HFFc6 (cell line): ENCODE measurements around the gene TAF8. TPM values are rescaled to one million over a fixed set of nuclear protein-coding genes. Genes with fewer than 3 reads are reported as not detected.

Source experiments
- DNase-seq: peaks from one replicate; pipeline ENCODE4 v3.0.0-alpha.2; 2018
- H3K27ac Mint-ChIP-seq: 2 replicates; pipeline ENCODE4 v1.8.0; 2020; ENCODE audit warnings: mild to moderate bottlenecking, mixed read lengths
- H3K27me3 Mint-ChIP-seq: 2 replicates; pipeline ENCODE4 v1.8.0; 2021; ENCODE audit warnings: mild to moderate bottlenecking, moderate library complexity, mixed read lengths; ENCODE audit not compliant: insufficient read depth
- H3K36me3 Mint-ChIP-seq: 2 replicates; pipeline ENCODE4 v1.8.0; 2021; ENCODE audit warnings: low read depth, mixed read lengths
- H3K4me1 Mint-ChIP-seq: 2 replicates; pipeline ENCODE4 v1.8.0; 2020; ENCODE audit warnings: low read depth, mixed read lengths
- H3K4me3 Mint-ChIP-seq: 2 replicates; pipeline ENCODE4 v1.8.0; 2020; ENCODE audit warnings: mild to moderate bottlenecking, moderate library complexity, mixed read lengths
- H3K9me3 Mint-ChIP-seq: 2 replicates; pipeline ENCODE4 v1.8.0; 2020; ENCODE audit warnings: mild to moderate bottlenecking, mixed read lengths
- total RNA-seq, 6 experiments: library from RNA; stranded (reverse); fragmentation: NEBNext Ultra II Directional; extraction: Animal tissue kit (Norgen Biotek cat#: 25700); gene quantifications; 2 replicates in 1 of 6; 3 replicates in 5 of 6; pipeline ENCODE4 v1.2.3, GENCODE V29; 2021
- TF ChIP-seq, protein P1 (sequence below): fragments of 200-600 bp; sonication (generic); IDR thresholded peaks from 2 replicates; pipeline ENCODE4 v1.5.0; 2021; ENCODE audit warnings: antibody characterized with exemption, mild to moderate bottlenecking

Gene TAF8
- total RNA-seq, 6 experiments from 2014 or later: 14.9 to 19.0 (median 16.0) TPM

DNA sequence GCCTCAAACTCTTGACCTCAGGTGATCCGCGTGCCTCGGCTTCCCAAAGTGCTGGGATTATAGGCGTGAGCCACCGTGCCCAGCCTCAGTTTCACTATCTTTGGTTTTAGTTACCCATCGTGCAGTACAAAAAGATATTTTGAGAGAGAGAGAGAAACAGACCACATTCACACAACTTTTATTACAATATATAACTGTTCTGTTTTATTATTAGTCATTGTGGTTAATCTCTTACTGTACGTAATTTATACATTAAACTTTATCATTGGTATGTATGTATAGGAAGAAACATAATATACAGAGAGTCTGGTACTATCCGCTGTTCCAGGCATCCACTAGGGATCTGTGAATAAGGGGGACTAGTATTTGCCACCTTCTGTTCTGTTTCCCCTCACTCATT lies 29.4 kb upstream of the TAF8 start:
- no peaks in the 10 kb centered on the region for H3K9me3 Mint-ChIP-seq

DNA sequence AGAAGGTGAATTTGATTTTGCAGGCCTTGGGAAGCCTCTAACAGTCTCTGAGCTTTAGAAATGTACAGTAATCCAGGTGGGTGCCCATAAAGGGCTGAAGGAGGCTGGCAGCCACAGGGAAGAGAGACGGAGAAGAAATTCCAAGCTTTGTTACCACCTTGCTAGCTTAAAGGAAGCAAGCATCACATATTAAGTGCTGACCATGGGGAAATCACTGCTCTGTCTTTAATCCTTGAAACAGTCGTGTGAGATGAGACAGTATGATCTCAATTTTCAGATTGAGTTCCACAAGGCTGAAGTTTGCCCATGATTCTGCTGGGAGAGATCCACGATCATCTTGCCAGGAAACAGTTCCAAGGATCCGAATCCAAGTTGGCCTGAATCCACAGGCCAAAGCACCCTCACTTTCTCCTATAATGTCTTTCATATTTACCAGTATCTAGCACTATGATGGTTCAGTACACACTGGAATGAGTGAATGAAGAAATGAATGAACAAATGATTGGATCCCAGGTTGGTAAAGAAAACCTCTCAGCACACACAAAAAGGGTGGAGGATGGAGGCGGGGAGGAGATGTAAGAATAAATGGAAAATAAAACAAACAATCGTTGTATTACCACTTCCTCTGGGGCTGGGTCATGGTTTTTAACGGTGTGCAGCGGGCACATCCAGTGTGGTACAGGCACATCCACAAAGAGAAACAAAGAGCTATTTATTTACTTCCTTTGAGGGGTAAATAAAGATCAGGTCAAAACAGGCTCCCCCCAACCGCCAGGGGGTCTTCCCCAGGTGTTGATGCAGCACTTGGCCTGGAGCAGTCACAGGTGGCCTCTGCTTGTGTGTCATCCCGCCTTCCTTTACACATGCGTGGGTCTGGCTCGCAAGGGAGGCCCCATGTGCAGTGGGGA lies 28.2 kb upstream of the TAF8 start:
- H3K4me1 Mint-ChIP-seq: peaks cover 15% of the 10 kb centered on the region
- H3K4me3 Mint-ChIP-seq: no peak overlapping the region
- no peaks in the 10 kb centered on the region for H3K9me3 Mint-ChIP-seq
- no peak for DNase-seq
- peaks cover 12% of the 10 kb centered on the region for H3K27me3 Mint-ChIP-seq
- H3K27ac Mint-ChIP-seq: no peak overlapping the region
- TF ChIP-seq, protein P1, sequence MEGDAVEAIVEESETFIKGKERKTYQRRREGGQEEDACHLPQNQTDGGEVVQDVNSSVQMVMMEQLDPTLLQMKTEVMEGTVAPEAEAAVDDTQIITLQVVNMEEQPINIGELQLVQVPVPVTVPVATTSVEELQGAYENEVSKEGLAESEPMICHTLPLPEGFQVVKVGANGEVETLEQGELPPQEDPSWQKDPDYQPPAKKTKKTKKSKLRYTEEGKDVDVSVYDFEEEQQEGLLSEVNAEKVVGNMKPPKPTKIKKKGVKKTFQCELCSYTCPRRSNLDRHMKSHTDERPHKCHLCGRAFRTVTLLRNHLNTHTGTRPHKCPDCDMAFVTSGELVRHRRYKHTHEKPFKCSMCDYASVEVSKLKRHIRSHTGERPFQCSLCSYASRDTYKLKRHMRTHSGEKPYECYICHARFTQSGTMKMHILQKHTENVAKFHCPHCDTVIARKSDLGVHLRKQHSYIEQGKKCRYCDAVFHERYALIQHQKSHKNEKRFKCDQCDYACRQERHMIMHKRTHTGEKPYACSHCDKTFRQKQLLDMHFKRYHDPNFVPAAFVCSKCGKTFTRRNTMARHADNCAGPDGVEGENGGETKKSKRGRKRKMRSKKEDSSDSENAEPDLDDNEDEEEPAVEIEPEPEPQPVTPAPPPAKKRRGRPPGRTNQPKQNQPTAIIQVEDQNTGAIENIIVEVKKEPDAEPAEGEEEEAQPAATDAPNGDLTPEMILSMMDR: no peak
- no peaks in the 10 kb centered on the region for H3K36me3 Mint-ChIP-seq

More for the DNA sequence above, 29.4 kb upstream of the TAF8 start:
- TF ChIP-seq, protein P1: no peak
- Mint-ChIP-seq H3K27me3 (peaks cover 10% of the 10 kb centered on the region), H3K36me3 (no peaks in the 10 kb centered on the region), H3K4me3 (no peak overlapping the region), H3K4me1 (peaks cover 20% of the 10 kb centered on the region), H3K27ac (no peak overlapping the region)
- no peak for DNase-seq

DNA sequence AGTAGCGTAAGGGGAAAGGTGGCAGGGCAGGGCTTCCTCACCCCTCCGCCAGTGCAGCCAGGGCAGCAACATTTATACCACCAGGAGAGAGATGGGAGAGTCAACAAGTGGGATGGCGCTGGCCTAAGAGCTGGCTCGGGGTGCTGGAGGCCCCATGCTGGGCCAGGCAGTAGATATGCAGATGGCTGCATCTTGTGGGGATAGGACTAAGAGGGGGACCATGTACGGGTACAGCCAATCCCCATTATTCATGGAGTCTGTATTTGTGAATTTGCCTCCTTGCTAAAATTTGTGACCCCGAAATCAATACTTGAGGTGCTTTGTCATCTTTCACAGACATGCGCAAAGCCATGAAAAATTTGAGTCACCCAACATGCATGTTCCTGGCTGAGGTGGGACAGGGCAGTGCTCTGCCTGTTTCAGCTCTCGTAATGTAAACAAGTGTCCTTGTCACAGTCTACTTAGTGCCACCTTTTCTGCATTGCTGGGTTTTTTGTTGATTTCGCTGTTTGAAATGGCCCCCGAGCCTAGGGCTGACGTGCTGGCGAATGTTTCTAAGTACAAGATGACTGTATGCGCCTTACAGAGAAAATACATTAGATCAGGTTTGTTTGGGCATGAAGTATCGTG lies 27.5 kb upstream of the TAF8 start:
- no peak for DNase-seq
- Mint-ChIP-seq H3K36me3 (no peaks in the 10 kb centered on the region), H3K4me1 (peaks cover 8% of the 10 kb centered on the region), H3K4me3 (no peak overlapping the region), H3K9me3 (no peaks in the 10 kb centered on the region), H3K27ac (no peak overlapping the region), H3K27me3 (peaks cover 12% of the 10 kb centered on the region)
- TF ChIP-seq, protein P1: no peak

DNA sequence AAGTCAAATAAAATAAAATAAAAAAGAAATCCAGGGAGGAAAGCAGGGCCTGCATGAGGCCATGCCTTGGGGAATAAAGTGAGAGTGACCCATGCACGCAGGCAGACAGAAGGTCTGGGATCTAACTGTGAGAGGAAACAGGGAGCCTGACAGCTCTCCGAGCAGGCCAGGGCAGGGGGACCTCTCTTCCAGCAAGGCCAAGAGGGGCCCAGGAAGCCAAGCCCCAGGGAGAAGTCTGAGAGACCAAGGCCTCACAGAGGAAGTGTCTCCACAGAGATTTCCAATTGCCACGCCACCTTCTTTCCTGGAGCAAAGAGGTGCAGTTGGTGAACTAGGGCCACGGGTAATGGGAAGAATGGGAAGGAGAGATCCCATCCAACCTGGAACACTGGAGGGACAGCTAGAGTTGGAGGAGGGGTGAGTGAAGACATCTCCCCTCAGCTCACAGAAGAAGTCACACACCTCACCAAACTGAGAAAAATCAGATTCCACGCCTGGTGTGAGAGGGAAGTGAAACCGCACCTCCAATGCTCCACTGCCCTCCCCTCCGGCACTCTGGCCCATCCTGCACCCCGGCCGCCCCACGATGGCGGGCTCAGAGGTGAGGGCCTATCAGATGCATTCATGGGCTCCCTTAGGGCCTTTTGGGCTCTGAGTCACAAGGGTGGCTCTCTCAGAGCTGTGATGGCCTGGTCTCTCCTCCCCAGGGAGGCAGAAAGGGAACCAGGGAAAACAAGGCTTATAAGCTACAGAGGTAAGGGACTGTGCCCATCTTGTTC lies 25.1 kb upstream of the TAF8 start:
- TF ChIP-seq, protein P1: no peak
- Mint-ChIP-seq H3K4me1 (peaks cover 17% of the 10 kb centered on the region), H3K36me3 (no peaks in the 10 kb centered on the region), H3K4me3 (no peak overlapping the region), H3K9me3 (no peaks in the 10 kb centered on the region), H3K27me3 (peaks cover 12% of the 10 kb centered on the region), H3K27ac (no peak overlapping the region)
- DNase-seq: no peak

DNA sequence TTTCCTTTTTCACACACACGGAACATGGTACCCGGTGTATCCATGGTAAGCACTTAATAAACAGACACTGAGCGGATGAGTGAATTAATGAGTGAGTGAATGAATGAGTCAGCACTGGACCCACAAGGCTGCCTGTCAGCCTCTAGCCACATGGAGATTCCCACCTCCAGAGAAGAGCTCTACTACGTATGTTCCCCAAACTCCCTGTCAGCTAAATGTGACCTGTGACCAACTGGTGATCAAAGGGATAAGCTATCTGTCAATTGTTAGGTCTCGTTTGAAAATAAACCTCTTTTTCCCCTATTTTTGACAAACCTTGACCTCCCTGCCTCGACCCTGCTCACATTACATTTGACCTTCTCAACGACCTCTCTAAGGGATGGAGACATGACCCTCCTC lies 24.5 kb upstream of the TAF8 start:
- Mint-ChIP-seq H3K27ac (no peak overlapping the region), H3K27me3 (peaks cover 12% of the 10 kb centered on the region), H3K4me1 (peaks cover 18% of the 10 kb centered on the region), H3K36me3 (no peaks in the 10 kb centered on the region), H3K4me3 (no peak overlapping the region), H3K9me3 (no peaks in the 10 kb centered on the region)
- TF ChIP-seq, protein P1: no peak
- no peak for DNase-seq
